CD4-positive, CD25-positive, alpha-beta regulatory T cell (primary cell): Measurements from ENCODE around the gene DCST2. TPM values are rescaled to one million over a fixed set of nuclear protein-coding genes. Genes with fewer than 3 reads are reported as not detected.
A peak's percentile ranks its signal among the peaks of the same experiment; 100 is the strongest.

ENCODE experiments used
- ATAC-seq, 2 donors: fragments of 150-1000 bp; cut with Tn5 transposase; one replicate each; pipeline ENCODE4 v1.10.0; 2021; ENCODE audit warnings: low read depth in 2 of 2, moderate number of reproducible peaks in 2 of 2, moderate library complexity in 1 of 2
- DNase-seq, 3 donors: peaks; one replicate each; pipeline versions ENCODE4 v3.0.0 to v3.0.0-alpha.2; 2012 to 2022; ENCODE audit warnings: mixed read lengths in 1 of 3
- H3K27ac ChIP-seq: one replicate; pipeline ENCODE4 v1.7.0; 2013; ENCODE audit warnings: mild to moderate bottlenecking, low read length; ENCODE audit not compliant: insufficient read depth, poor library complexity, severe bottlenecking
- H3K27me3 ChIP-seq: one replicate; pipeline ENCODE4 v1.7.0; 2013; ENCODE audit warnings: low read length; ENCODE audit not compliant: control insufficient read depth, insufficient read depth
- H3K36me3 ChIP-seq: one replicate; pipeline ENCODE4 v1.7.0; 2013; ENCODE audit warnings: mild to moderate bottlenecking, low read length, moderate library complexity; ENCODE audit not compliant: control insufficient read depth, insufficient read depth
- H3K4me1 ChIP-seq: 2 replicates; pipeline ENCODE4 v1.7.0; 2013; ENCODE audit warnings: mild to moderate bottlenecking, low read length; ENCODE audit not compliant: insufficient read depth, control insufficient read depth, poor library complexity, severe bottlenecking
- H3K4me3 ChIP-seq: one replicate; pipeline ENCODE4 v1.7.0; 2013; ENCODE audit warnings: low read depth, mild to moderate bottlenecking, low read length, moderate library complexity
- H3K9me3 ChIP-seq, 2 experiments: 1 replicate in 1 of 2; 2 replicates in 1 of 2; pipeline ENCODE4 v1.7.0; 2013; ENCODE audit warnings: low read length in 2 of 2, mild to moderate bottlenecking in 1 of 2, moderate library complexity in 1 of 2; ENCODE audit not compliant: control insufficient read depth in 2 of 2
- H3K27ac Mint-ChIP-seq, 3 donors: one replicate each; pipeline ENCODE4 v1.8.0; 2020 to 2022; ENCODE audit warnings: mild to moderate bottlenecking in 3 of 3, mixed read lengths in 3 of 3, moderate library complexity in 2 of 3
- H3K27me3 Mint-ChIP-seq: one replicate; pipeline ENCODE4 v1.8.0; 2022; ENCODE audit warnings: mild to moderate bottlenecking, mixed read lengths
- H3K36me3 Mint-ChIP-seq: one replicate; pipeline ENCODE4 v1.8.0; 2020; ENCODE audit warnings: mixed read lengths
- H3K4me1 Mint-ChIP-seq, 4 donors: one replicate each; pipeline ENCODE4 v1.8.0; 2020 to 2022; ENCODE audit warnings: mixed read lengths in 4 of 4, mild to moderate bottlenecking in 1 of 4
- H3K4me3 Mint-ChIP-seq, 4 donors: one replicate each; pipeline ENCODE4 v1.8.0; 2020 to 2022; ENCODE audit warnings: mild to moderate bottlenecking in 4 of 4, mixed read lengths in 4 of 4, moderate library complexity in 3 of 4
- H3K9me3 Mint-ChIP-seq, 7 donors: one replicate each; pipeline ENCODE4 v1.8.0; 2020 to 2022; ENCODE audit warnings: mixed read lengths in 7 of 7, mild to moderate bottlenecking in 3 of 7, moderate library complexity in 2 of 7
- polyA plus RNA-seq, 4 donors: library from polyadenylated mRNA; unstranded; fragments of 300-500 nt; fragmentation: Illumina TruSeq; gene quantifications; one replicate each; pipeline ENCODE4 v1.2.3, GENCODE V29; 2021
- total RNA-seq: library from RNA; stranded (reverse); gene quantifications from one replicate; pipeline ENCODE4 v1.2.3, GENCODE V29; 2022

Gene DCST2
- total and polyA plus RNA-seq, 5 donors from 2014 or later: 1.4 TPM; not detected in 4

DNA sequence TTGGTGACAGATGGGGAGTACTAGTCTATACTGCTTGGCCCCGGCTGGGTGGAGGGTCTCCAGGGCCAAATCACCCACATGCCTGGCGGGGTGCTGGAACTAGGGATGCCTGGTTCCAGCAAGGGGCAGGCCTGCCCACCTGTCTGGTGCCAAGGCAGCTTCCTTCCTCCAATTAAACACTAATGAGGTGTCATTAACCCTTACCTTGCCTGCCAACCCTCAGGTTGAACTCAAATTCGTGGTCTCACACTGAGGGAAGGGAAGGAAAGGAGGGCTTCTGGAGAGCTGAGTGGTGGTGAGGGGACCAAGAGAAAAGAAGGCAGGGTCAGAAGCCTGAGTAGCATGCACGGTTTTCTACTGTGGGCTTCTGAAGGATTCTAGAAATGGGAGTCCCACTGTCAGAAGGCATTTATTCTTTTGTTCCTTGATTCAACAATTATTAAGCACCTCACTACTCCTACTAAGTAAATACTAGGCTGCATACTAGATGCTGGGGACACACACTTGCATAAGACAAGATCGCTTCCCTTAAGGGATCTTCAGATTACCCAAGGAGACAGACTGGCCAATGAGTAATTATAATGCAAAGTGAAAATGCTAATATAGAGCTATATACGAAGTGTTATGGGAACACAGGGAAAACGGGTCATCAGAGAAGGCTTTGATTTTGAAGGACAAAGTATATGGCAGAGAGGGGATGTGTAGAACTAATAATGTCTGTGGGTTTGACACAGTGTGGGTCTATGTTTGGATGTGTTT lies 39.1 kb upstream of the DCST2 start:
- no peak for ATAC-seq
- H3K4me1 Mint-ChIP-seq: peaks cover 0 to 40% (median 9%) of the 10 kb centered on the region in 4 donors

DNA sequence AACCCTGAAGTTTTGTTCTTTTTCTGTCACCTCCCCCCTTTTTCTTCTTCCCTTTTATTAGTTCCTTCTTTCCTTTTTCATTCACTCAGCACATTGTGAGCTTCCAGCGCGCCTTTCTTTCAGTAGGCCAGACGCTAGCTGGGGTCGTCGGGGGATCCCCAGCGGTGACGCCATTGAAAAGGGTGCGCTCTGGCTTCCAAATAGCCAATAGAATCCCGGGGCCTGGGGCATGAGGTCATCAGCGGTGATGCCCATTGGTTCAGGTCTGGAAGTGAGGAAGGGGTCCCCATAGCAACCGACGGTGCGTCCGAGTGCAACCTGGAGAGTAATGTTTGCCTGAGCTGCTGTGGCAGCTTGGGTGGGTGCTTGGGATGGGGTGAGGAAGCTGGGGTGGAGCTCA lies 38.1 kb upstream of the DCST2 start:
- Histone ChIP-seq H3K4me3 (no peak overlapping the region), H3K27ac (no peak overlapping the region), H3K36me3 (peaks cover 9% of the 10 kb centered on the region), H3K9me3 (no peaks in the 10 kb centered on the region), H3K4me1 (peaks cover 22% of the 10 kb centered on the region), H3K27me3 (no peaks in the 10 kb centered on the region)
- H3K4me3 Mint-ChIP-seq: peak overlapping the region; percentile 24 to 61 (median 41)
- peaks cover 14% of the 10 kb centered on the region for H3K36me3 Mint-ChIP-seq
- peaks cover 19% of the 10 kb centered on the region for H3K27me3 Mint-ChIP-seq
- no peak for ATAC-seq
- peaks cover 0 to 40% (median 10%) of the 10 kb centered on the region in 4 donors for H3K4me1 Mint-ChIP-seq
- peak overlapping the region in 1 of 3 donors; percentile 69 for H3K27ac Mint-ChIP-seq
- DNase-seq: no peak
- H3K9me3 Mint-ChIP-seq: peaks cover 0 to 2% (median 0%) of the 10 kb centered on the region in 7 donors

More for the DNA sequence above, 39.1 kb upstream of the DCST2 start:
- Histone ChIP-seq H3K36me3 (peaks cover 9% of the 10 kb centered on the region), H3K4me3 (no peak overlapping the region), H3K27ac (no peak overlapping the region), H3K27me3 (no peaks in the 10 kb centered on the region), H3K9me3 (no peaks in the 10 kb centered on the region), H3K4me1 (peaks cover 22% of the 10 kb centered on the region)
- H3K27ac Mint-ChIP-seq: peak overlapping the region in 1 of 3 donors; percentile 20
- H3K27me3 Mint-ChIP-seq: peaks cover 23% of the 10 kb centered on the region
- no peak overlapping the region for H3K4me3 Mint-ChIP-seq
- DNase-seq: no peak
- H3K9me3 Mint-ChIP-seq: peaks cover 0 to 2% (median 0%) of the 10 kb centered on the region in 7 donors
- H3K36me3 Mint-ChIP-seq: peaks cover 8% of the 10 kb centered on the region

DNA sequence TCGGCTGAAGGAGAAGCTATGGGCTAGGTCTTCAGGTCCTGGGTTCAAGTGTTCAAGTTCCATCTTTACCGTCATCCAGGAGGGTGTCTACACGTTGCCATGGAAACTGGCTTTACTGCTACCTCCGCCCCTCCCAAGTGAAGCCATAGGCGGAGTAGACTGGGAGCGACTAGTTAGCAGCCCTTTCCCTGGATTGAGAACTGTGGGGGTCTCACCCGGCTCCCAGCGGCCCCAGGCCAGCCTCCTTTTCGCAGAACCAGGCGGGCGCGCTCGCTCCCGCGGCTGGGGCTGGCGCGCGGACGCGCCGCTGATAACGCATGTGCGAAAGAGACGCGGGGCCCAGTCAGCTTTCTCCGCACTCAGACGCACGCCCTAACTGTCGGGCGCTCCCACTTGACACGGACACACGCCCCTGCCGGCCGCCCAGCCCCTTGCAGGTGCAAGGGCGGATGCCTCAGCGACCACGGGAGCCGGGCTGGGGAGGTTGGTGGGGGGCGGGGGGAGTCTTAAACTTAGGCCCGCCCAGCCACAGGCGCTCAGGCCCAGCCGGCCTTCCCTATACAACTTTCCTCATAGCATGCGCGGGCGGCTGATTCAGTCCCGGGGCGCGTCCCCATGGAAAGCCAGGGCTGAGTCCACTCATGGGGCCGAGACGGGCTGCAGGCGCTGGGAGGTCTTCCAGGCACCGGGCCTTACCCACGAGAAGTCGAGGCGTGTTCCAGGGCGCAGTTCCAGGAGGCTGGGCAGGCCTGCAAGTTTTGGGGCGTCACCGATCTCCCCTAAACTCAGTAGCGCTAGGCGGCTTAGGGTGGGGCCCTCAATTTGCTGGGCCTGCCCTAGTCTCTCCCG lies 37.4 kb upstream of the DCST2 start:
- Histone ChIP-seq H3K4me3 (peak overlapping the region; percentile 59), H3K4me1 (peaks cover 22% of the 10 kb centered on the region), H3K9me3 (no peaks in the 10 kb centered on the region), H3K36me3 (peaks cover 9% of the 10 kb centered on the region), H3K27me3 (no peaks in the 10 kb centered on the region), H3K27ac (no peak overlapping the region)
- ATAC-seq (peak; percentile 96 to 97), DNase-seq (peak; percentile 66 to 89 (median 78))
- H3K36me3 Mint-ChIP-seq: peaks cover 14% of the 10 kb centered on the region
- peaks cover 0 to 48% (median 13%) of the 10 kb centered on the region in 4 donors for H3K4me1 Mint-ChIP-seq
- H3K27me3 Mint-ChIP-seq: peaks cover 12% of the 10 kb centered on the region
- no peak overlapping the region for H3K27ac Mint-ChIP-seq
- peaks cover 0 to 2% (median 0%) of the 10 kb centered on the region in 7 donors for H3K9me3 Mint-ChIP-seq
- H3K4me3 Mint-ChIP-seq: peak overlapping the region in 2 of 4 donors; percentile 43 to 55

DNA sequence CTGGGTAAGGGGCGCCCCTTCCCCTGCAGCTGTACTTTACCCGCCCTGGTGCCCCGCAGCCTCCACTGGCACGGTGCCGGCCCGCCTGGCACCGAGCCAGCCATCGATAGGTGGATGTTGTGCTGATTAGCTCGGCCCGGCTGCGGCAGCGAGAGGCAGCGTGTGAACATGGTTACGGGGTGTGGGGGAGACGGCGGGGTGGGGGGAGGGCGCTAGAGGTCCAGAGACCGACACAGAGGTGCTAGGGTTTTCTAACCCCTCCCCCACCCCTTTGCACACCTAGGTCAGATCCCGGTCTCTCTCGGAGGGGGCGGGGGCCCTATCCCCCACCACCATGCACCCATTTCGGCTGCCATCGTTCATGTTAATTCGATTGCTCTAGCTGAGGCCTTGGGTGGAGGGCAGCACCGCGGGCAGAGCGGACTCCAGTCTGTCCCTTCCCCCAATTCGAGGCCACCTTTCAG lies 36.6 kb upstream of the DCST2 start:
- Mint-ChIP-seq H3K9me3 (peaks cover 0 to 2% (median 0%) of the 10 kb centered on the region in 7 donors), H3K4me1 (peaks cover 0 to 48% (median 13%) of the 10 kb centered on the region in 4 donors), H3K36me3 (peaks cover 14% of the 10 kb centered on the region), H3K4me3 (peak overlapping the region in 3 of 4 donors; percentile 27 to 55 (median 43)), H3K27me3 (peaks cover 5% of the 10 kb centered on the region), H3K27ac (no peak overlapping the region)
- no peak for DNase-seq
- H3K4me1 ChIP-seq: peaks cover 23% of the 10 kb centered on the region
- no peak for ATAC-seq
- peaks cover 9% of the 10 kb centered on the region for H3K36me3 ChIP-seq
- no peaks in the 10 kb centered on the region for H3K27me3 ChIP-seq
- H3K9me3 ChIP-seq: no peaks in the 10 kb centered on the region
- peak overlapping the region; percentile 59 for H3K4me3 ChIP-seq
- H3K27ac ChIP-seq: no peak overlapping the region

DNA sequence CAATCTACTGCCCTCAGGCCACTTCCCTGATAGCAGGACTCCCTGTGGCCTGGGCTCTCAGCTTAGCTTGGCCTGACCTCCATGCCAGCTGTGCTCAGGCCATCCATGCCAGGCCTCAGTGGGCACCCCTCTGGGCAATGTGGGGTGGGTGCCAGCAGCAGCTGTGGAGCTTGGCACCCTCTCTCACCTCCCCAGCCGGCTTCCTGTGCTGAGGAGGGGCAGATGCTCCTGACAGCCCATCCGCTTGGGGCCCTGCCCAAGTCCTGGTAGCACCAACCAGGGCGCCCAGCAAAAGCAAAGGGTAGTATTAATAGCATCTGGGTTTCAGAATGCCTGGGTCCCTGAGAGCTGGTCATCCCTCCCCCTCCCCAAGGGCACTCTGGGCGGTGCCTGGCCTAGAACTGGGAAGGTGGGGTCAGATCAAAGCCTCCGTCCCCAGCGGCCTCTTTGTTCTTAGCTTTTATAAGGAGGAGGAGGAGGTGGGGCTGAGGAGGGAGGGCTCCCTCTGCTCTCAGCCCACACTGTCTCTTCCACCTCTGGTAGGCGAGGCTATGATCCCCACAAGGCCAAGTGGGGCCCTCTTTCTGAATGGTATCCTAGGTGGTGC lies 36.1 kb upstream of the DCST2 start:
- ATAC-seq: no peak
- Mint-ChIP-seq H3K4me3 (peak overlapping the region in 2 of 4 donors; percentile 19 to 27), H3K27me3 (peaks cover 5% of the 10 kb centered on the region), H3K36me3 (peaks cover 14% of the 10 kb centered on the region), H3K4me1 (peaks cover 3 to 51% (median 16%) of the 10 kb centered on the region in 4 donors), H3K9me3 (peaks cover 0 to 2% (median 0%) of the 10 kb centered on the region in 7 donors), H3K27ac (no peak overlapping the region)
- Histone ChIP-seq H3K4me3 (no peak overlapping the region), H3K9me3 (no peaks in the 10 kb centered on the region), H3K27ac (no peak overlapping the region), H3K36me3 (peaks cover 9% of the 10 kb centered on the region), H3K27me3 (no peaks in the 10 kb centered on the region), H3K4me1 (peaks cover 28% of the 10 kb centered on the region)
- no peak for DNase-seq

DNA sequence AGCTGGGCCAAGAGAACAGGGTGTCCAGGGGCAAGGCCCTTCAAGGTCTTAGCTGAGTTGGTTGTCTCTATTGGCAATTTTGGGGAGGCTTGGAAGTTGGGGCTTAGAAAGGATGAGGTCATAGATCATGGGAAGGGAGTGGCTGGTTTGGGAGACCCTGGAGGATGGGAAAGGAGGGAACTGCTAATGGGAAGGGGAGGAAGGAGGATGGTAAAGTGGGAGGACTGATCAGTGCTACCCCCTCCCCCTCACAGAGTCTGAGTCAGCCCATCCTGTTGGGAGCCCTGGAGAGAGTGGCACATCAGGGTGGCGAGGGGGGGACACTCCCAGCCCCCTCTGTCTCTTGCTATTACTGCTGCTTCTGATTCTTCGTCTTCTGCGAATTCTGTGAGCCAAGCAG lies 35.0 kb upstream of the DCST2 start:
- H3K36me3 Mint-ChIP-seq: peaks cover 14% of the 10 kb centered on the region
- H3K36me3 ChIP-seq: peaks cover 9% of the 10 kb centered on the region

DNA sequence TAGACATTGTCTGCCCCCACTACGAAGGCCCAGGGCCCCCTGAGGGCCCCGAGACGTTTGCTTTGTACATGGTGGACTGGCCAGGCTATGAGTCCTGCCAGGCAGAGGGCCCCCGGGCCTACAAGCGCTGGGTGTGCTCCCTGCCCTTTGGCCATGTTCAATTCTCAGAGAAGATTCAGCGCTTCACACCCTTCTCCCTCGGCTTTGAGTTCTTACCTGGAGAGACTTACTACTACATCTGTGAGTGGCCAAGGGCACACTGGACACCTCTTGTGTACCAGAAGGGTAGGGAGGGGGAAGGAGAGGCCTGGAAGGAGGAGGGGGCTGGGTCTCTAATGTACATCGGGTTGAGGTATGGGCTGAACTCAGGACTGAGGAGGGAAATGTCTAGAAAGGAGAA lies 33.2 kb upstream of the DCST2 start:
- H3K36me3 Mint-ChIP-seq: peaks cover 14% of the 10 kb centered on the region
- peaks cover 9 to 54% (median 21%) of the 10 kb centered on the region in 4 donors for H3K4me1 Mint-ChIP-seq
- peaks cover 9% of the 10 kb centered on the region for H3K36me3 ChIP-seq
- peak overlapping the region in 1 of 4 donors; percentile 69 for H3K4me3 Mint-ChIP-seq
- H3K27ac ChIP-seq: no peak overlapping the region
- peaks cover 52% of the 10 kb centered on the region for H3K4me1 ChIP-seq
- no peaks in the 10 kb centered on the region for H3K9me3 Mint-ChIP-seq
- no peaks in the 10 kb centered on the region for H3K27me3 Mint-ChIP-seq
- no peak overlapping the region for H3K4me3 ChIP-seq
- DNase-seq (no peak), ATAC-seq (no peak)
- H3K9me3 ChIP-seq: no peaks in the 10 kb centered on the region
- H3K27ac Mint-ChIP-seq: peak overlapping the region in 1 of 3 donors; percentile 36
- H3K27me3 ChIP-seq: no peaks in the 10 kb centered on the region

More for the DNA sequence above, 35.0 kb upstream of the DCST2 start:
- Mint-ChIP-seq H3K27me3 (peaks cover 5% of the 10 kb centered on the region), H3K9me3 (peaks cover 0 to 2% (median 0%) of the 10 kb centered on the region in 7 donors), H3K4me3 (peak overlapping the region; percentile 19 to 80 (median 32)), H3K27ac (peak overlapping the region in 1 of 3 donors; percentile 55), H3K4me1 (peaks cover 9 to 49% (median 21%) of the 10 kb centered on the region in 4 donors)
- no peaks in the 10 kb centered on the region for H3K9me3 ChIP-seq
- no peaks in the 10 kb centered on the region for H3K27me3 ChIP-seq
- no peak for ATAC-seq
- DNase-seq: no peak
- no peak overlapping the region for H3K4me3 ChIP-seq
- no peak overlapping the region for H3K27ac ChIP-seq
- peaks cover 35% of the 10 kb centered on the region for H3K4me1 ChIP-seq
